ENCODE data around the gene ZNF717. TPM values are rescaled to one million over a fixed set of nuclear protein-coding genes. Genes with fewer than 3 reads are reported as not detected.
"Not testable (repeated sequence)": the region's sequence is repeated elsewhere in the genome, so short reads cannot be mapped to it uniquely, and the experiment has no call there.

ZNF717 gene
- total RNA-seq (7.2 and 15.5 TPM in 2 replicates), polyA plus RNA-seq (8.4 and 9.8 TPM in 2 replicates)

- not testable (repeated sequence) for H3K27me3 ChIP-seq; H3K9me3 ChIP-seq (ENCODE audit: low read depth); H3K4me1 ChIP-seq (ENCODE audit: low read depth); H3K36me3 ChIP-seq
- Histone ChIP-seq H3K27ac (peak within 1 kb of the TSS; percentile 71), H3K4me3 (peak within 1 kb of the TSS; percentile 41)
- DNase-seq (ENCODE audit: low read depth in 1 of 2, low spot score in 1 of 2) = peak; percentile 60 to 93
These were observed at the start of gene ZNF717 for GRCh38 chr3:75785081-75785755. ZNF717 (minus strand) TSS chr3:75785549; CDS start chr3:75783362, 2,187 bp downstream.

GRCh38 chr3:75831076-75831475 is 45.7 kb upstream of the ZNF717 start:
- H3K4me3 ChIP-seq; DNase-seq (ENCODE audit: low read depth in 1 of 2, low spot score in 1 of 2): not testable (repeated sequence)

GRCh38 chr3:75818019-75818418 is 32.7 kb upstream of the ZNF717 start:
- not testable (repeated sequence) for H3K36me3 ChIP-seq; H3K4me3 ChIP-seq; H3K9me3 ChIP-seq (ENCODE audit: low read depth); H3K27me3 ChIP-seq; H3K27ac ChIP-seq; DNase-seq (ENCODE audit: low read depth in 1 of 2, low spot score in 1 of 2); H3K4me1 ChIP-seq (ENCODE audit: low read depth)

More at GRCh38 chr3:75831076-75831475, 45.7 kb upstream of the ZNF717 start:
- not testable (repeated sequence) for H3K27ac ChIP-seq; H3K27me3 ChIP-seq; H3K9me3 ChIP-seq (ENCODE audit: low read depth); H3K36me3 ChIP-seq; H3K4me1 ChIP-seq (ENCODE audit: low read depth)

GRCh38 chr3:75816287-75817180 is 31.2 kb upstream of the ZNF717 start:
- not testable (repeated sequence) for H3K9me3 ChIP-seq (ENCODE audit: low read depth); H3K27ac ChIP-seq; H3K27me3 ChIP-seq; H3K4me3 ChIP-seq; H3K36me3 ChIP-seq; H3K4me1 ChIP-seq (ENCODE audit: low read depth)
- DNase-seq (ENCODE audit: low read depth in 1 of 2, low spot score in 1 of 2) = peak in 1 of 2 donors; percentile 7

GRCh38 chr3:75814797-75815196 is 29.4 kb upstream of the ZNF717 start:
- DNase-seq (ENCODE audit: low read depth in 1 of 2, low spot score in 1 of 2) = no peak
- Histone ChIP-seq H3K9me3 (ENCODE audit: low read depth) (no peaks in the 10 kb centered on the region), H3K4me1 (ENCODE audit: low read depth) (no peaks in the 10 kb centered on the region), H3K27ac (no peak overlapping the region), H3K27me3 (no peaks in the 10 kb centered on the region), H3K4me3 (no peak overlapping the region), H3K36me3 (no peaks in the 10 kb centered on the region)
- TF ChIP-seq CTCF (IDR thresholded peaks at IDR 0.05; ENCODE audit: low read depth, low read length) = no peak

GRCh38 chr3:75782506-75782905 is 2.8 kb downstream of the ZNF717 start:
- Histone ChIP-seq H3K4me3 (no peak overlapping the region), H3K36me3 (no peaks in the 10 kb centered on the region), H3K9me3 (ENCODE audit: low read depth) (no peaks in the 10 kb centered on the region), H3K27ac (no peak overlapping the region), H3K4me1 (ENCODE audit: low read depth) (no peaks in the 10 kb centered on the region), H3K27me3 (no peaks in the 10 kb centered on the region)
- DNase-seq (ENCODE audit: low read depth in 1 of 2, low spot score in 1 of 2) = no peak
- TF ChIP-seq CTCF (IDR thresholded peaks at IDR 0.05; ENCODE audit: low read depth, low read length) = no peak

- Histone ChIP-seq H3K27ac (no peak overlapping the region), H3K27me3 (no peaks in the 10 kb centered on the region)
- no peak for TF ChIP-seq CTCF (IDR thresholded peaks at IDR 0.05; ENCODE audit: low read depth, low read length)
These were observed 4.1 kb downstream of the ZNF717 start for GRCh38 chr3:75781079-75781745.

GRCh38 chr3:75777742-75778141 is 7.6 kb downstream of the ZNF717 start:
- not testable (repeated sequence) for H3K27ac ChIP-seq; DNase-seq (ENCODE audit: low read depth in 1 of 2, low spot score in 1 of 2); H3K4me1 ChIP-seq (ENCODE audit: low read depth); H3K36me3 ChIP-seq; H3K4me3 ChIP-seq; H3K9me3 ChIP-seq (ENCODE audit: low read depth); H3K27me3 ChIP-seq

More at GRCh38 chr3:75781079-75781745, 4.1 kb downstream of the ZNF717 start:
- no peaks in the 10 kb centered on the region for H3K36me3 ChIP-seq
- H3K9me3 ChIP-seq (ENCODE audit: low read depth) = no peaks in the 10 kb centered on the region
- H3K4me3 ChIP-seq = no peak overlapping the region
- H3K4me1 ChIP-seq (ENCODE audit: low read depth) = no peaks in the 10 kb centered on the region
- DNase-seq (ENCODE audit: low read depth in 1 of 2, low spot score in 1 of 2) = peak in 1 of 2 donors; percentile 4

GRCh38 chr3:75771631-75772030 is 13.7 kb downstream of the ZNF717 start:
- H3K36me3 ChIP-seq; DNase-seq (ENCODE audit: low read depth in 1 of 2, low spot score in 1 of 2); H3K9me3 ChIP-seq (ENCODE audit: low read depth); H3K4me1 ChIP-seq (ENCODE audit: low read depth); H3K4me3 ChIP-seq; H3K27me3 ChIP-seq; H3K27ac ChIP-seq: not testable (repeated sequence)

All from cardiac muscle cell (in vitro differentiated cells and primary cell).